Fibroblast of mammary gland (primary cell): ENCODE measurements around the gene PPM1D.
"Not testable (repeated sequence)": the region's sequence is repeated elsewhere in the genome, so short reads cannot be mapped to it uniquely, and the experiment has no call there.

Experiments used
- DNase-seq: peaks from one replicate; pipeline ENCODE4 v3.0.0-alpha.2; 2010; ENCODE audit warnings: low read depth
- H3K4me3 ChIP-seq: 2 replicates; pipeline ENCODE4 v1.5.1; 2011; ENCODE audit warnings: low read depth, mild to moderate bottlenecking, low read length, moderate library complexity; ENCODE audit not compliant: control insufficient read depth
- CTCF ChIP-seq: conservative IDR thresholded peaks from 2 replicates; pipeline ENCODE4 v1.5.1; 2011; ENCODE audit warnings: low read depth, low read length, inconsistent platforms; ENCODE audit not compliant: control insufficient read depth, insufficient read depth

PPM1D gene

GRCh38 chr17:60602385-60602742 is 2.4 kb downstream of the PPM1D start:
- DNase-seq: peak; percentile 22
- peak overlapping the region; percentile 97 for H3K4me3 ChIP-seq
- TF ChIP-seq CTCF: no peak

GRCh38 chr17:60602871-60603270 is 2.9 kb downstream of the PPM1D start:
- no peak for TF ChIP-seq CTCF
- DNase-seq: no peak
- H3K4me3 ChIP-seq: peak overlapping the region; percentile 97

- DNase-seq, H3K4me3 ChIP-seq: not testable (repeated sequence)
Measured at GRCh38 chr17:60603477-60603876, 3.5 kb downstream of the PPM1D start.

- H3K4me3 ChIP-seq: no peak overlapping the region
- DNase-seq: peak; percentile 67
- no peak for TF ChIP-seq CTCF
Measured at GRCh38 chr17:60604686-60605334, 4.8 kb downstream of the PPM1D start.

- no peak for TF ChIP-seq CTCF
- no peak for DNase-seq
- no peak overlapping the region for H3K4me3 ChIP-seq
Measured at GRCh38 chr17:60606036-60606435, 6.0 kb downstream of the PPM1D start.

GRCh38 chr17:60610473-60610872 is 10.5 kb downstream of the PPM1D start:
- no peak for TF ChIP-seq CTCF
- no peak overlapping the region for H3K4me3 ChIP-seq
- no peak for DNase-seq

GRCh38 chr17:60611321-60611720 is 11.3 kb downstream of the PPM1D start:
- not testable (repeated sequence) for DNase-seq, H3K4me3 ChIP-seq

- no peak for TF ChIP-seq CTCF
- DNase-seq: no peak
- no peak overlapping the region for H3K4me3 ChIP-seq
Measured at GRCh38 chr17:60613325-60613724, 13.3 kb downstream of the PPM1D start.

- DNase-seq: not testable (repeated sequence)
Measured at GRCh38 chr17:60613796-60614195, 13.8 kb downstream of the PPM1D start.

GRCh38 chr17:60614247-60614646 is 14.3 kb downstream of the PPM1D start:
- H3K4me3 ChIP-seq, DNase-seq: not testable (repeated sequence)

More at GRCh38 chr17:60613796-60614195, 13.8 kb downstream of the PPM1D start:
- not testable (repeated sequence) for H3K4me3 ChIP-seq
